Ishikawa (cell line): Measurements from ENCODE around the gene SNTG2.

ENCODE experiments used
- CEBPB ChIP-seq: IDR thresholded peaks from 2 replicates; pipeline ENCODE4 v1.6.1; 2012
- EGR1 ChIP-seq: IDR thresholded peaks from 2 replicates; pipeline ENCODE4 v1.6.1; 2012
- EP300 ChIP-seq: IDR thresholded peaks from 2 replicates; pipeline ENCODE4 v1.6.1; 2012; ENCODE audit warnings: borderline replicate concordance
- FOXM1 ChIP-seq: IDR thresholded peaks from 2 replicates; pipeline ENCODE4 v1.6.1; 2012; ENCODE audit warnings: low read depth, borderline replicate concordance
- MAX ChIP-seq: IDR thresholded peaks from 2 replicates; pipeline ENCODE4 v1.6.1; 2012
- RAD21 ChIP-seq: IDR thresholded peaks from 2 replicates; pipeline ENCODE4 v1.6.1; 2012; ENCODE audit warnings: low read depth
- REST ChIP-seq: IDR thresholded peaks from 2 replicates; pipeline ENCODE4 v1.6.1; 2012; ENCODE audit warnings: low read depth, mild to moderate bottlenecking
- TAF1 ChIP-seq: IDR thresholded peaks from 2 replicates; pipeline ENCODE4 v1.6.1; 2012; ENCODE audit warnings: low read depth, mild to moderate bottlenecking
- TCF12 ChIP-seq: IDR thresholded peaks from 2 replicates; pipeline ENCODE4 v1.6.1; 2012; ENCODE audit warnings: low read depth
- USF1 ChIP-seq: IDR thresholded peaks from 2 replicates; pipeline ENCODE4 v1.6.1; 2012
- YY1 ChIP-seq: IDR thresholded peaks from 2 replicates; pipeline ENCODE4 v1.6.1; 2012; ENCODE audit warnings: low read depth

GRCh38 chr2:930935-931334, 19.7 kb upstream of the SNTG2 start:
- TF ChIP-seq TCF12: no peak
- TF ChIP-seq MAX: no peak
- TF ChIP-seq EP300: no peak
- no peak for TF ChIP-seq EGR1
- TF ChIP-seq RAD21: no peak
- TF ChIP-seq YY1: no peak
- no peak for TF ChIP-seq CEBPB
- TF ChIP-seq USF1: no peak
- no peak for TF ChIP-seq FOXM1
- no peak for TF ChIP-seq REST
- TF ChIP-seq TAF1: no peak
